Hematopoietic multipotent progenitor cell treated with erythropoietin and hydrocortisone succinate and interleukin-3 and kit ligand, for 8 days (in vitro differentiated cells): ENCODE measurements around the gene SLC35F3.
"Not testable (repeated sequence)": the region's sequence is repeated elsewhere in the genome, so short reads cannot be mapped to it uniquely, and the experiment has no call there.

Experiments used
- DNase-seq: peaks from one replicate; pipeline ENCODE4 v3.0.0-alpha.2; 2015

Gene SLC35F3

GRCh38 chr1:234152344-234152743 lies 247.9 kb downstream of the SLC35F3 start:
- DNase-seq: not testable (repeated sequence)

- peak; percentile 62 for DNase-seq
These were observed 250.1 kb downstream of the SLC35F3 start for GRCh38 chr1:234154320-234155251.

GRCh38 chr1:234162661-234163060 lies 258.2 kb downstream of the SLC35F3 start:
- no peak for DNase-seq

GRCh38 chr1:234163267-234163919 lies 258.9 kb downstream of the SLC35F3 start:
- DNase-seq: no peak

- DNase-seq: no peak
These were observed 259.7 kb downstream of the SLC35F3 start for GRCh38 chr1:234164098-234164709.

- DNase-seq: no peak
These were observed 263.7 kb downstream of the SLC35F3 start for GRCh38 chr1:234168061-234168724.

- no peak for DNase-seq
These were observed 264.8 kb downstream of the SLC35F3 start for GRCh38 chr1:234169161-234169849.

GRCh38 chr1:234170067-234170466 lies 265.6 kb downstream of the SLC35F3 start:
- no peak for DNase-seq

- DNase-seq: no peak
These were observed 266.1 kb downstream of the SLC35F3 start for GRCh38 chr1:234170622-234171021.

- DNase-seq: no peak
These were observed 269.5 kb downstream of the SLC35F3 start for GRCh38 chr1:234173968-234174367.

GRCh38 chr1:234175363-234175762 lies 270.9 kb downstream of the SLC35F3 start:
- no peak for DNase-seq

- no peak for DNase-seq
These were observed 271.5 kb downstream of the SLC35F3 start for GRCh38 chr1:234176000-234176399.

GRCh38 chr1:234176847-234177246 lies 272.4 kb downstream of the SLC35F3 start:
- DNase-seq: not testable (repeated sequence)

- DNase-seq: no peak
These were observed 281.0 kb downstream of the SLC35F3 start for GRCh38 chr1:234185438-234185837.

- DNase-seq: no peak
These were observed 281.7 kb downstream of the SLC35F3 start for GRCh38 chr1:234186037-234186688.

- DNase-seq: no peak
These were observed 283.9 kb downstream of the SLC35F3 start for GRCh38 chr1:234188454-234188792.

- no peak for DNase-seq
These were observed 293.4 kb downstream of the SLC35F3 start for GRCh38 chr1:234197839-234198238.

GRCh38 chr1:234199476-234200127 lies 295.1 kb downstream of the SLC35F3 start:
- no peak for DNase-seq

GRCh38 chr1:234200566-234200965 lies 296.1 kb downstream of the SLC35F3 start:
- DNase-seq: no peak

GRCh38 chr1:234201600-234201999 lies 297.1 kb downstream of the SLC35F3 start:
- DNase-seq: no peak

- no peak for DNase-seq
These were observed 301.5 kb downstream of the SLC35F3 start for GRCh38 chr1:234205966-234206365.
